ENCODE results near the gene CNOT2.
A peak's percentile ranks its signal among the peaks of the same experiment; 100 is the strongest.

CNOT2 gene

GRCh38 chr12:70243510-70244371, 508 bp downstream of the CNOT2 start:
- DNase-seq (ENCODE audit: low spot score), result peak; percentile 86
- TF ChIP-seq CTCF (IDR thresholded peaks at IDR 0.05), result no peak
- H3K27ac ChIP-seq, result peak overlapping the region; percentile 95 to 97
- H3K4me3 ChIP-seq, result peak overlapping the region; percentile 83

- no peak for TF ChIP-seq CTCF (IDR thresholded peaks at IDR 0.05)
- Histone ChIP-seq H3K4me3 (peak overlapping the region; percentile 83), H3K27ac (peak overlapping the region; percentile 95 to 97)
- DNase-seq (ENCODE audit: low spot score), result no peak
Observed at GRCh38 chr12:70244409-70244808, 1.2 kb downstream of the CNOT2 start.

- no peak for DNase-seq (ENCODE audit: low spot score)
- no peak for TF ChIP-seq CTCF (IDR thresholded peaks at IDR 0.05)
- peak overlapping the region; percentile 83 for H3K4me3 ChIP-seq
- no peak overlapping the region for H3K27ac ChIP-seq
Observed at GRCh38 chr12:70245458-70245857, 2.2 kb downstream of the CNOT2 start.

- Histone ChIP-seq H3K27ac (peak overlapping the region; percentile 60 to 68), H3K4me3 (peak overlapping the region; percentile 5)
- TF ChIP-seq CTCF (IDR thresholded peaks at IDR 0.05), result no peak
- DNase-seq (ENCODE audit: low spot score), result no peak
Observed at GRCh38 chr12:70246580-70246979, 3.3 kb downstream of the CNOT2 start.

- no peak overlapping the region for H3K4me3 ChIP-seq
- DNase-seq (ENCODE audit: low spot score), result no peak
Observed at GRCh38 chr12:70247653-70248199, 4.5 kb downstream of the CNOT2 start.

GRCh38 chr12:70248876-70249275, 5.6 kb downstream of the CNOT2 start:
- no peak for TF ChIP-seq CTCF (IDR thresholded peaks at IDR 0.05)
- no peak for DNase-seq (ENCODE audit: low spot score)
- Histone ChIP-seq H3K27ac (peak overlapping the region; percentile 26 to 38), H3K4me3 (peak overlapping the region; percentile 2)

More at GRCh38 chr12:70247653-70248199, 4.5 kb downstream of the CNOT2 start:
- peak overlapping the region in 1 of 2 donors; percentile 54 for H3K27ac ChIP-seq
- TF ChIP-seq CTCF (IDR thresholded peaks at IDR 0.05), result no peak

- H3K4me3 ChIP-seq, result no peak overlapping the region
- TF ChIP-seq CTCF (IDR thresholded peaks at IDR 0.05), result no peak
- H3K27ac ChIP-seq, result no peak overlapping the region
- no peak for DNase-seq (ENCODE audit: low spot score)
Observed at GRCh38 chr12:70249903-70250302, 6.7 kb downstream of the CNOT2 start.

All from coronary artery (tissue), 2 donors.